Calu3 (cell line): ENCODE data around the gene ATIC. TPM values are rescaled to one million over a fixed set of nuclear protein-coding genes. Genes with fewer than 3 reads are reported as not detected.

Source experiments
- BruUV-seq: library from RNA; stranded (reverse); fragments of 400-500 nt; replicated peaks from 2 replicates; lab custom pipeline; 2021; lab: Mats Ljungman, UMichigan
- CTCF ChIA-PET: fragments of 300-600 bp; sonication (Branson Sonifier 250); formaldehyde crosslinking; loops from one replicate; lab custom pipeline; 2022; ENCODE audit warnings: antibody characterized with exemption; lab: Charles Lee
- DNase-seq: peaks from one replicate; pipeline ENCODE4 v3.0.0; 2022
- H3K27ac Mint-ChIP-seq: one replicate; pipeline ENCODE4 v1.8.0; 2022; ENCODE audit warnings: mixed read lengths; ENCODE audit not compliant: unreplicated experiment
- H3K27me3 Mint-ChIP-seq: one replicate; pipeline ENCODE4 v1.8.0; 2022; ENCODE audit warnings: mixed read lengths; ENCODE audit not compliant: unreplicated experiment
- H3K36me3 Mint-ChIP-seq: one replicate; pipeline ENCODE4 v1.8.0; 2022; ENCODE audit warnings: mild to moderate bottlenecking, moderate library complexity, mixed read lengths; ENCODE audit not compliant: insufficient read depth, unreplicated experiment
- H3K4me1 Mint-ChIP-seq: one replicate; pipeline ENCODE4 v1.8.0; 2022; ENCODE audit warnings: mild to moderate bottlenecking, low read depth, mixed read lengths; ENCODE audit not compliant: unreplicated experiment
- H3K4me3 Mint-ChIP-seq: one replicate; pipeline ENCODE4 v1.8.0; 2022; ENCODE audit warnings: mild to moderate bottlenecking, low read depth, moderate library complexity, mixed read lengths; ENCODE audit not compliant: unreplicated experiment
- H3K9me3 Mint-ChIP-seq: one replicate; pipeline ENCODE4 v1.8.0; 2022; ENCODE audit warnings: low read depth, mixed read lengths; ENCODE audit not compliant: unreplicated experiment
- intact Hi-C: fragments of 100-400 bp; cut with micrococcal nuclease; formaldehyde crosslinking; loops from one replicate; pipeline ENCODE4 v1.10.0; 2022; ENCODE audit not compliant: unreplicated experiment
- total RNA-seq: library from RNA; stranded (reverse); gene quantifications from 2 replicates; pipeline ENCODE4 v1.2.3, GENCODE V29; 2022
- TF ChIP-seq, protein P1 (sequence below): fragments of 200-600 bp; IDR thresholded peaks from one replicate; pipeline ENCODE4 v1.8.0; 2022; ENCODE audit warnings: antibody characterized with exemption; ENCODE audit not compliant: unreplicated experiment

The ATIC gene
- total RNA-seq, 1 experiment from 2014 or later = 219 TPM

DNA sequence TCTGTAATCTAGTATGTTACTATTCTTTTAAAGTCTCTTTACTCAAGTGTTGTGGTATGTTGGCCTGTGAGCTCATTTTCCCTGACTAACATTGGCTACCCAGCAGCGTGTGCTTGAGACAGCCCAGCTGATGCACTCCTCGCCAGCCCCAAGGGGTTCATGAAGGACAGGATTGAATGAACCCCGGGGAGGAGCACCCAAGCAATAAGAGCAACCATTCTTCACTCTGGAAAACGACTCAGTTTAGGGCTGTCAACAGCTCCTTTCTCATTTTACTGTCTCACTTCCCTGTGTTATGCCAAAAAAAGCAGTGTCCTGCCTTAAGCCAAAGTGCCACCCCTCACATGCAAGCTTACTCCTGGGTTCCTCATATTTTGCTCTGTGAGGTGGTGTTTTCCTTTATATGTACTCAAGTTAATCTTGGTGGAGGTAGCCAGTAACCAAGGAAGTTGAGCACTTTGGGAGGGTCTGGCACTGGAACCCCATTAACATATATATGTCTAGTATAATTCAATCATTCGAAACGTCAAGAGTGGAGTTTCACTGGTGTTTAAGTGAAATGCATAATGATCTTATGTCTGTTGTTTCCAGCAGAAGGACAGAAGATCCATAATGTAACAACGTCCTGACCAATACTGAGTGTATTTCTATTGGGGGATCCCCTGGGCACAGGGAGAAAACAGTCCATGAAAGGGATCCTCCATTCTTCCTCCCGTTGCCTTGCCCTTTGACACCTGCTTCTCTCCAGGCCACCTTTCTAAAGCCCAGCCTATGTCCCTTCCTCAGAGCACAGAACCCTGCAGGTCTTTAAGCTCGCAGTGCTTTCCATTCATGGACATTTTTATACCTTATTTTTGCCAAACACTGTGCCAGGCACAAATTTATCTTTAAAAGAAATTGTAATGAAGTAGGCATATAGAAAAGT is 43.2 kb downstream of the ATIC start:
- TF ChIP-seq, protein P1, sequence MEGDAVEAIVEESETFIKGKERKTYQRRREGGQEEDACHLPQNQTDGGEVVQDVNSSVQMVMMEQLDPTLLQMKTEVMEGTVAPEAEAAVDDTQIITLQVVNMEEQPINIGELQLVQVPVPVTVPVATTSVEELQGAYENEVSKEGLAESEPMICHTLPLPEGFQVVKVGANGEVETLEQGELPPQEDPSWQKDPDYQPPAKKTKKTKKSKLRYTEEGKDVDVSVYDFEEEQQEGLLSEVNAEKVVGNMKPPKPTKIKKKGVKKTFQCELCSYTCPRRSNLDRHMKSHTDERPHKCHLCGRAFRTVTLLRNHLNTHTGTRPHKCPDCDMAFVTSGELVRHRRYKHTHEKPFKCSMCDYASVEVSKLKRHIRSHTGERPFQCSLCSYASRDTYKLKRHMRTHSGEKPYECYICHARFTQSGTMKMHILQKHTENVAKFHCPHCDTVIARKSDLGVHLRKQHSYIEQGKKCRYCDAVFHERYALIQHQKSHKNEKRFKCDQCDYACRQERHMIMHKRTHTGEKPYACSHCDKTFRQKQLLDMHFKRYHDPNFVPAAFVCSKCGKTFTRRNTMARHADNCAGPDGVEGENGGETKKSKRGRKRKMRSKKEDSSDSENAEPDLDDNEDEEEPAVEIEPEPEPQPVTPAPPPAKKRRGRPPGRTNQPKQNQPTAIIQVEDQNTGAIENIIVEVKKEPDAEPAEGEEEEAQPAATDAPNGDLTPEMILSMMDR = no peak
- no peaks in the 10 kb centered on the region for H3K27me3 Mint-ChIP-seq
- H3K4me1 Mint-ChIP-seq = no peaks in the 10 kb centered on the region
- BruUV-seq = no TSS peak
- no peak for DNase-seq
- H3K4me3 Mint-ChIP-seq = no peak overlapping the region
- H3K9me3 Mint-ChIP-seq = no peaks in the 10 kb centered on the region
- CTCF ChIA-PET = no interaction called here
- no peak overlapping the region for H3K27ac Mint-ChIP-seq
- intact Hi-C loops = no loop called here
- H3K36me3 Mint-ChIP-seq = peaks cover 31% of the 10 kb centered on the region

DNA sequence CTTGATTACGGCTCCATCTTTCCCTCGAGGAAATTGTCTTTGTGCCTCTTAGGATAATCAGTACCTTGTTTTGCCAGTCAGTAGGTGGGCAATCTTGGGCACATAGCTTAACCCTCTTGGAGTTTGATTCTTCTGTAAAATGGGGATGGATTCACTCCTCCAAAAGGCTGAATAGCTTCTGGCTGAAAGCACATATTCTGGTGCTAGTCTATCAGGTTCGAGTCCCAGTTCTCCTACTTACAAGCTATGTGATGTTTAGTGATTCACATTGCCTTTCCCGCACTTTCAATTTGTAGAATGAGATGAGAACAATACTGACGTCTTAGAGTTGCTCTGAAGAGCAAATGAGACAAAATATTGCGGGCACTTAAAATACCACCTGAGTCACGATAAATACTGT is 43.9 kb downstream of the ATIC start:
- Mint-ChIP-seq H3K9me3 (no peaks in the 10 kb centered on the region), H3K27ac (no peak overlapping the region), H3K4me3 (no peak overlapping the region), H3K36me3 (peaks cover 23% of the 10 kb centered on the region), H3K27me3 (no peaks in the 10 kb centered on the region), H3K4me1 (no peaks in the 10 kb centered on the region)
- no peak for DNase-seq
- intact Hi-C loops = no loop called here
- no TSS peak for BruUV-seq
- TF ChIP-seq, protein P1 = no peak
- CTCF ChIA-PET = no interaction called here

DNA sequence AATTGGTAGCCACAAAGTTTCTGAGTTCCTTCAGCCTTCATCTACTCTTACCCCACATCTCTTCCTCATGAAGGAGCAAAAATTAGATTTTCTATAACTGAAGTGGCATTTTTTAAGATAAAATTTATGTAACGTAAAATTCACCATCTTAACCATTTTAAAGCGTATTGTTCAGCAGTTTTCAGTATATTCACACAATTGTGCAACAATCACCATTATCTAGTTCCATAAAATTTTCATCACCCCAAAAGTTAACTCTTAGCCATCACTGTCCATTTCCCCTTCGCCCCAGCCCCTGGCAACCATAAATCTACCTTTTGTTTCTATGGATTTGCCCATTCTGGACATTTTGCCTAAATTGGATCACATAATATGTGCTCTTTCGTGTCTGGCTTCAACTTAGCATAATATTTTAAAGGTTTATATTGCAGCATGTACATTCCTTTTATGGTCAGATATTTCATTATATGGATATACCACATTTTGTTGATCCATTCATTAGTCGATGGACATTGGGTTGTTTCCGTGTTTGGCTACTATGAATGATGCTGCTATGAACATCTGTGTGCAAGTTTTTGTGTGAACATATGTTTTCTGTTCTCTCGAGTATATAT is 44.6 kb downstream of the ATIC start:
- Mint-ChIP-seq H3K27me3 (no peaks in the 10 kb centered on the region), H3K4me1 (no peaks in the 10 kb centered on the region), H3K27ac (no peak overlapping the region), H3K36me3 (peaks cover 19% of the 10 kb centered on the region), H3K4me3 (no peak overlapping the region), H3K9me3 (no peaks in the 10 kb centered on the region)
- TF ChIP-seq, protein P1 = no peak
- CTCF ChIA-PET = no interaction called here
- no peak for DNase-seq
- intact Hi-C loops = no loop called here
- BruUV-seq = no TSS peak

DNA sequence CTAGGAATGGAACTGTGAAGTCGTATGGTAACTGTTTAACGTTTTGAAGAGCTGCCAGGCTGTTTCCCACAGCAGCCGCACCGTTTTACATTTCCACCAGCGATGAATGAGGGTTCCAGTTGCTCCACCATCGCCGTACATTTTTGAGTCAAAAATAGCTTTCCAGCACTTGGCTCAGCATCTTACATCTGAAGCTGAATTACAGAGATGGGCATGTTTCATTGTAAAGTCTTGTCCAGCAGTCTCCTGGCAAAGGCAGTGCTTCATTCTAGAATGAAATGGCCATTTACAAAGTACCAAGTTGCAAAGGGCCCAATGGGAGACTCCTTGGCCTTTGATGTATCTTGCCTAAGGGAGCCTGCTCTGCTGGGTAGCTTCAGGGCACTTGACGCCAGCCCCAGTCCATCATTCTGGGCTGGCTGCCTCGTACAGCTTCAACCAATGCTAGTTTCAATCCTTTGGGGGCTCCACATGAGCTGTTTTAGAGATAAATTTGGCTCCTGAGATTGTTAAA is 45.1 kb downstream of the ATIC start:
- Mint-ChIP-seq H3K27ac (no peak overlapping the region), H3K4me3 (no peak overlapping the region), H3K36me3 (peaks cover 14% of the 10 kb centered on the region), H3K4me1 (no peaks in the 10 kb centered on the region), H3K9me3 (no peaks in the 10 kb centered on the region), H3K27me3 (no peaks in the 10 kb centered on the region)
- DNase-seq = no peak
- TF ChIP-seq, protein P1 = no peak
- BruUV-seq = no TSS peak
- CTCF ChIA-PET = no interaction called here
- intact Hi-C loops = no loop called here
